NCI-H2196 (cell line): ENCODE measurements around the gene ZFPM1.
"Not testable (repeated sequence)": the region's sequence is repeated elsewhere in the genome, so short reads cannot be mapped to it uniquely, and the experiment has no call there.

ENCODE experiments used
- DNase-seq: peaks from one replicate; lab custom pipeline; 2025; ENCODE audit not compliant: unreplicated experiment; lab: John Stamatoyannopoulos, UW

The ZFPM1 gene

GRCh38 chr16:88511906-88512305, 58.8 kb downstream of the ZFPM1 start:
- DNase-seq: no peak

GRCh38 chr16:88512728-88513696, 59.9 kb downstream of the ZFPM1 start:
- DNase-seq: no peak

GRCh38 chr16:88514070-88514469, 61.0 kb downstream of the ZFPM1 start:
- no peak for DNase-seq

- no peak for DNase-seq
Observed at GRCh38 chr16:88514526-88515232, 61.6 kb downstream of the ZFPM1 start.

DNA sequence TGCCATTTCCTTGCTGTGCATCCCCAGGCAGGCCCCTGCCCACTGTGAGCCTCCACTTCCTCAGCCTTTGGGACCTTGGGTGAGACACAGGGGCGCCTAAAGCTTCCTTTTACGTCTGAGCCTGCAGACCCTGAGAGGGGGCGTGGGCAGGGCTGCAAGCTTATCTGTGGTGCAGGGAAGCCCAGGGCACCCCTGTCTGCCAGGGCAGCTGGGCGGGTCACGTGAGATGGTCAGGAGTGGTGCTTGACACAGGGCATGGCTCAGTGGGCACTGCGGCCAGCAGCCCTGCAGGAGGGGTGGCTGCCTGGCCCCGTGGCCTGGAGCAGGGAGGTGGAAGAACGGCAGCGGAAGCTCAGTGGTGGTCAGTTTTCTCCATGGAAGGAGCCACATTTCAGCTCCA, 62.3 kb downstream of the ZFPM1 start:
- no peak for DNase-seq

DNA sequence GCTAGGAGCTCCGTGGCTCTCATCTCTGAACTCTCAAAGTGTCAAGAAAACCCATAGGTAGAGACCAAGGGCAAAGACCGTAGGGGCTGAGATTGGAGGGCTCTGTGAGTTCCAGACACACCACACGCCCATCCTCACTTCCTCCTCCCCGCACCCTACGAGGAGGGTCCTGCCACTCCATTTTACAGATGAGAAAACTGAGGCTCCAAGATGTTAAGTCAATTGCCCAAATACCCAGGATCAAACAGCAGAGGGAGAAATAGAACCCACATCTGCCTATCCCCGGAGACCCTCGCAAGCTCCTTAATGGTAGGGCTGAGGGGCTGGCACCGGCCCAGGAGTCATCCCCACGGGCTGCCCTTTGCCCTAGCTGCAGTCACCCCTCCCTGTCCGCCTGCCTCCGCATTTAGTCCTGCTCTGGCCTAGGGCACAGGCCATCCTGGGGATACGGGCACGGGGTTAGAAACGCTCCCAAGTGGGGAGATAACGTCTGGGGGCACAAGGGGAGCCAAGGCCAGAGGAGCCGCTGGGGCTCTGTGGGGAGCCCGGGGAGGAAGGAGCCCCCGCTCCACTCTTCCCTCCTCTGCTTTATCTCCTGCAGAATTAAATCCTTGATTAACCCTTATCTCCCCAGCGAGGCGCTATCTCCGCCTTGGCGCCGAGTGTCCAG, 63.0 kb downstream of the ZFPM1 start:
- no peak for DNase-seq

GRCh38 chr16:88516601-88517061, 63.6 kb downstream of the ZFPM1 start:
- no peak for DNase-seq

- not testable (repeated sequence) for DNase-seq
Observed at GRCh38 chr16:88517208-88517774, 64.2 kb downstream of the ZFPM1 start.

DNA sequence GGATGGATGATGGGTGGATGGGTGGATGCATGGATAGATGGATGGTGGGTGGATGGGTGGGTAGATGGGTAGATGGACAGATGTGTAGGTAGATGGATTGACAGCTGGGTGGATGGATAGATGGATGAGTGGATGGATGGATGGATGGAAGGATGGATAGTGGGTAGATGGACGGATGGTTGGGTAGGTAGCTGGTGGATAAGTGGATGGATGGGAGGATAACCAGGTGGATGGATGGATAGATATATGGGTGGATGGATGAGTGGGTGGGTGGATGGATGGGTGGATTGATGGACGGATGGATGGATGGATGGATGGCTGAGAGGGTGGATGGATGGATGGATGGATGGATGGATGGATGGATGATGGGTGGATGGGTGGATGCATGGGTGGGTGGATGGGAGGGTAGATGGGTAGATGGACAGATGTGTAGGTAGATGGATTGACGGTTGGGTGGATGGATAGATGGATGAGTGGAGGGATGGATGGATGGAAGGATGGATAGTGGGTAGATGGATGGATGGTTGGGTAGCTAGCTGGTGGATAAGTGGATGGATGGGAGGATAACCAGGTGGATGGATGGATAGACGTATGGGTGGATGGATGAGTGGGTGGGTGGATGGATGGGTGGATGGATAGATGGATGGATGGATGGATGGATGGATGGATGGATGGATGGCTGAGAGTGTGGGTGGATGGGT, 65.5 kb downstream of the ZFPM1 start:
- DNase-seq: not testable (repeated sequence)

DNA sequence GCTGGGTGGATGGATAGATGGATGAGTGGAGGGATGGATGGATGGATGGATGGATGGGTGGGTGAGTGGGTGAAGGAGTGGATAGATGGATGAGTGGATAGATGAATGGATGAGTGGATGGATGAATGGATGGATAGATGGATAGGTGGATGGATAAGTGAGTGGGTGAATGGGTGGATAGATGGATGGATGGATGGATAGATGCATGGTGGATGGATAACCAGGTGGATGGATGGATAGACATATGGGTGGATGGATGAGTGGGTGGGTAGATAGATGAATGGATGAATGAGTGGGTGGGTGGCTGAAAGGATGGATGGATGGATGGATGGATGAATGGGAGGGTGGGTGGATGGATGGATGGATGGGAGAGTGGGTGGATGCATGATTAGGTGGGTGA, 66.2 kb downstream of the ZFPM1 start:
- no peak for DNase-seq

- DNase-seq: no peak
Observed at GRCh38 chr16:88519938-88520653, 67.0 kb downstream of the ZFPM1 start.

DNA sequence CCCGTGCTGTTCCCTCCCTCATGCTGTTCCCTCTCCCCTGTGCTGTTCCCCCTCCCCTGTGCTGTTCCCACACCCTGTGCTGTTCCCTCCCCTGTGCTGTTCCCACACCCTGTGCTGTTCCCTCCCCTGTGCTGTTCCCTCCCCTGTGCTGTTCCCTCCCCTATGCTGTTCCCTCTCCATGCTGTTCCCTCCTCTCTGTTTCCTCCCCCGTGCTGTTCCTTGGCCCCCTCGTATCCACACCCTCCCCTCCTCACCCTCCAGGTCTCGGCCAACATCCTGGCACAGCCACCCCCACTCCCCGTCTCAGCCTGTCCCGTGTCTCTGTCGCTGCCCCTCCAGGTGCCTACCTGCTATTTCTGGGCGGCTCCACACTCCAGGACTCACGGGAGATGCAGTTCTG, 68.6 kb downstream of the ZFPM1 start:
- DNase-seq: no peak

GRCh38 chr16:88522276-88522949, 69.3 kb downstream of the ZFPM1 start:
- no peak for DNase-seq

- DNase-seq: no peak
Observed at GRCh38 chr16:88523309-88524161, 70.5 kb downstream of the ZFPM1 start.

- no peak for DNase-seq
Observed at GRCh38 chr16:88524274-88524972, 71.3 kb downstream of the ZFPM1 start.

- no peak for DNase-seq
Observed at GRCh38 chr16:88524973-88525662, 72.0 kb downstream of the ZFPM1 start.

- no peak for DNase-seq
Observed at GRCh38 chr16:88525663-88525990, 72.5 kb downstream of the ZFPM1 start.
